Keratinocyte (primary cell): ENCODE measurements around the gene KRTAP22-1.

Experiments
- EZH2 ChIP-seq: IDR thresholded peaks from one replicate; pipeline ENCODE4 v1.6.1; 2012; ENCODE audit warnings: inconsistent platforms, mild to moderate bottlenecking, low read length, moderate library complexity
- TF ChIP-seq, protein P1 (sequence below), 3 experiments: IDR thresholded peaks in 1 of 3; conservative IDR thresholded peaks in 1 of 3; optimal IDR thresholded peaks in 1 of 3; 2 replicates in 2 of 3; 3 replicates in 1 of 3; pipeline versions ENCODE3 to v1.5.1; 2011; ENCODE audit warnings: low read length in 3 of 3, mild to moderate bottlenecking in 3 of 3, moderate library complexity in 2 of 3, control low read depth in 1 of 3, inconsistent platforms in 1 of 3; ENCODE audit not compliant: insufficient read depth in 2 of 3; ENCODE audit errors: extremely low read depth in 1 of 3

DNA sequence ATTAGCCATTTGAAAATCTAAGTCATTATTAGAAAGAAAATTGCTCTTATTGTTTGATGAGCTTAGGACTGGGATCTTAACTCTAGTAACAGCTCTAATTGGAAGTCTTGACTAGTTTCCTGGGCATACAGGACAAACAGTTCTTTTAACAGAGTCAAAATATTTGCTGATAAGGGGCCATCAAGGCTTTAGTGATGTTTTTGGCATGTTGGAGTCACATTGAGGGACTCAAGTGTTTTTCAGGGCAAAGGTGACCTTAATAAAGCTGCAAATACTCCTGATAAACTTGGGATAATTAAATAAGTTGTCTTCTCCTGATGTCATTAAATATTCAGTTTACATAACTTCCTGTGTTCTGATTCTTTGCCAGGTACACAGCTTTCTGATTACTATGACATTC is 33.3 kb upstream of the KRTAP22-1 start:
- TF ChIP-seq, protein P1, sequence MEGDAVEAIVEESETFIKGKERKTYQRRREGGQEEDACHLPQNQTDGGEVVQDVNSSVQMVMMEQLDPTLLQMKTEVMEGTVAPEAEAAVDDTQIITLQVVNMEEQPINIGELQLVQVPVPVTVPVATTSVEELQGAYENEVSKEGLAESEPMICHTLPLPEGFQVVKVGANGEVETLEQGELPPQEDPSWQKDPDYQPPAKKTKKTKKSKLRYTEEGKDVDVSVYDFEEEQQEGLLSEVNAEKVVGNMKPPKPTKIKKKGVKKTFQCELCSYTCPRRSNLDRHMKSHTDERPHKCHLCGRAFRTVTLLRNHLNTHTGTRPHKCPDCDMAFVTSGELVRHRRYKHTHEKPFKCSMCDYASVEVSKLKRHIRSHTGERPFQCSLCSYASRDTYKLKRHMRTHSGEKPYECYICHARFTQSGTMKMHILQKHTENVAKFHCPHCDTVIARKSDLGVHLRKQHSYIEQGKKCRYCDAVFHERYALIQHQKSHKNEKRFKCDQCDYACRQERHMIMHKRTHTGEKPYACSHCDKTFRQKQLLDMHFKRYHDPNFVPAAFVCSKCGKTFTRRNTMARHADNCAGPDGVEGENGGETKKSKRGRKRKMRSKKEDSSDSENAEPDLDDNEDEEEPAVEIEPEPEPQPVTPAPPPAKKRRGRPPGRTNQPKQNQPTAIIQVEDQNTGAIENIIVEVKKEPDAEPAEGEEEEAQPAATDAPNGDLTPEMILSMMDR (optimal IDR thresholded peaks at IDR 0.05 in 1 of 3, IDR thresholded peaks at IDR 0.05 in 1 of 3, conservative IDR thresholded peaks at IDR 0.05 in 1 of 3; ENCODE audit: extremely low read depth in 1 of 3, insufficient read depth in 2 of 3, low read length in 3 of 3): no peak
- no peak for TF ChIP-seq EZH2
